NCI-H446 treated with DMSO at 0.1 percent for 48 hours (cell line): Measurements from ENCODE around the gene PPCDC.

Experiments
- DNase-seq: peaks from one replicate; lab custom pipeline; 2025; lab: John Stamatoyannopoulos, UW

PPCDC gene

DNA sequence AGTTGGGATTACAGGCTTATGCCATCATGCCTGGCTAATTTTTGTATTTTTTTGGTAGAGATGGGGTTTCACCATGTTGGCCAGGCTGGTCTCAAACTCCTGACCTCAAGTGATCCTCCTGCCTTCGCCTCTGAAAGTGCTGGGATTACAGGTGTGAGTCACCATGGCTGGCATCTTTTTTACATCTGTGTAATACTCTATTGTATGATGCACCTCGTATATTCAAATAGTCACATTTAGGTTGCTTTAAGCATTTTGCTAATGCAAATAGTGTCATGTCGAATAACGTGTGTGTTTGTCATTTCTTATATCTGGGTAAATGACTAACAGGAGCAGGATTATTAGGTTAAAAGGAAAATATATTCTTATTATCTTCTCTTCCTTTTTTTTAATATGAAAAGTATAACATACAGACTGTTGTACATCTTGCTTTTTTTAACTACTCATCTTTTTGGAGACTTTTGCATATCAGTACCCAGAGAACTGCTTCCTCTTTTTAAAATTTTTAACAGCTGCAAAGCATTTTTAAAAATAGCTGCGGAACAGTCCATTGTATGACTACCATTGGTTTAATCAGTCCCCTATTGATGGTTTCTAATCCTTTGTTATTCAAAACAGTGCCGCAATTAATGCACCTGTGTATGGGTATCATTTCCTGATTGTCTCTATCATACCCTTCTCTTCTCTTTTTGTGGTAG lies 14.6 kb upstream of the PPCDC start:
- DNase-seq: no peak

DNA sequence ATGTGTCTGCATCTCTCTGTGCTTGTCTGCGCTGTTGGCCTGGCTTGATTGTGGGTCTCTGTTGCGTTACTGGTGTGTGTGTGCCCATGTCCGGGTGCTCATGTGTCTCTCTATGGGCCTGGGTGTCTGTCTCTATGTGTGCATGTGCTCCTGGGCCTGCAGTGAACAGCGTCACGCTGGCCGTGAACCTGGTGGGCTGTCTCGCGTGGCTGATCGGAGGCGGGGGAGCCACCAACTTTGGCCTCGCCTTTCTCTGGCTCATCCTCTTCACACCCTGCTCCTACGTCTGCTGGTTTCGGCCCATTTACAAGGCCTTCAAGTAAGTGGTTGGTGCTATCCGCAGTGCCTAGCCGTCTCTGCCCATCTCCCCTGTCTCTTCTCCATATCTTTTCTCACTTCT lies 7.0 kb upstream of the PPCDC start:
- no peak for DNase-seq

DNA sequence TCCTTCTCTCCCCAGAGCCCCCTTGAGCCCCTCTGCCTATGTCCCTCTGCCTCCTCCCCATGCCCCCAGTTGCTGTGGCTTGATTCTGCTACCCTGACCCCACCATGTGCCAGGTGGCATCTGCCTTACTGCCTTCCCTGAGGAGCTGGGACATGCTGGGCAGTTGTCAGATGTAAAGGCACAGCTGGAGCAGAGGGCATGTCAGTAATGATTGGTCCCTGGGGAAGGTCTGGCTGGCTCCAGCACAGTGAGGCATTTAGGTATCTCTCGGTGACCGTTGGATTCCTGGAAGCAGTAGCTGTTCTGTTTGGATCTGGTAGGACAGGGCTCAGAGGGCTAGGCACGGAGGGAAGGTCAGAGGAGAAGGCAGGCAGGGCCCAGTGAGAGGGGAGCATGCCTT lies 3.5 kb upstream of the PPCDC start:
- no peak for DNase-seq

DNA sequence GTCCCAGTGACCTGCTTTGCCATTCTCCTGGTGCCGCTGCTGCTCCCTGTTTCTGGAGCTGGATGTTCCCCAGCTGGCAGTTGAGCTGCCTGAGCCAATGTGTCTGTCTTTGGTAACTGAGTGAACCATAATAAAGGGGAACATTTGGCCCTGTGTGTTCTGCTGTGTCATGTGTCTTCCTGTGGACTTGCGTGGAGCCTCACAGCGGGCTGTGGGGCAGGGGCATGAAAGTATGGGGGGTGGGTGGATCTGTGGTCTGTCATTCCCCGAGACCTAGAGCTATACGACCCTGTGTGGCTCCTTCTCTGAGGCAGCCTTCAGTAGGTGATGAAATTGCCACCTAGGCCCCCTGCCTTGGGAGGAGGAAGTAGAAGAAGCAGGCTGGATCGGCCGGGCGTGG lies 2.0 kb upstream of the PPCDC start:
- DNase-seq: no peak

DNA sequence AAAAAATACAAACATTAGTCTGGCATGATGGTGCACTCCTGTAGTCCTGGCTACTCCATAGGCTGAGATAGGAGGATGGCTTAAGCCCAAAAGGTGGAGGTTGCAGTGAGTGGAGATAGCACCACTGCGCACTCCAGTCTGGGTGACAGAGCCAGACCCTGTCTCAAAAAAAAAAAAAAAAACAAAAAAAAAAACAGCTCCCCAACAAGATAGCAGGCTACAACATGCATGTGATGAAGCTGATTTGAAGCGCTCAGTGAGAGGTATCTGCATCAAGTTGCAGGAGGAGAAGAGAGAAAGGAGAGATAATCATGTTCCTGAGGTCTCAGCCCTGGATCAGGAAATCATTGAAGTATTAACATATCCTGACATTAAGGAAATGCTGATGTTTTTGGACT lies 608 bp upstream of the PPCDC start:
- DNase-seq: no peak

DNA sequence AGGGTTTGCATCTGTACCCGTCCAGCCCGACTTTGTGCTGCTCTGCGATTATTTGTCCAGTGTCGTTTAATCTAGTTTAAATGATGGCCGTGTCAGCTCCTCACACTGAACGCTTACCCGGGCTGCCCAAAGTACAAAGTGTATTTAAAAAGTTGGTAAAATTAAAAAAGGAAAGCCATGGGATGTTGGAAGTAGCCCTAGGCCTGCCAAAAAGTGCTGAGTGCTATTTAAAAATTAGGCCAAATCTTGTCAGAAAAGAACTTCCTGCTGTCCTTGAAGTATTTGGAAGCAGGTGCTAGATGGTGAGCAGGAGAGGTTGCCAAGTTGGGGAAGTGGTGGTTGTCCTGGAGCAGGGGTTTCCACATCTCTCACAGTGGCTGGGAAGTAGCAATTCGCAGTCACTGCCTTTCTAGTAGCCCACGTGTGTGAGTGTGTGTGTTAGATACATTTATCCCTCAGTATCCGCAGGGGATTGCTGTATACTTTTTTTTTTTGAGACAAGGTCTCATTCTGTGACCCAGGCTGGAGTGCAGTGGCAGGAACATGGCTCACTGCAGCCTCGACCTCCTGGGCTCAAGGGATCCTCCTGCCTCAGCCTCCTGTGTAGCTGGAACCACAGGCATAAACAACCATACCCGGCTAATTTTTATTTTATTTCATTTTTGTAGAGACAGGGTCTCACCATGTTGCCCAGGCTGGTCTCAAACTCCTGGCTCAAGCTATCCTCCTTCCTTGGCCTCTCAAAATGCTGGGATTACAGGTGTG lies 664 bp downstream of the PPCDC start:
- DNase-seq: peak; percentile 15

DNA sequence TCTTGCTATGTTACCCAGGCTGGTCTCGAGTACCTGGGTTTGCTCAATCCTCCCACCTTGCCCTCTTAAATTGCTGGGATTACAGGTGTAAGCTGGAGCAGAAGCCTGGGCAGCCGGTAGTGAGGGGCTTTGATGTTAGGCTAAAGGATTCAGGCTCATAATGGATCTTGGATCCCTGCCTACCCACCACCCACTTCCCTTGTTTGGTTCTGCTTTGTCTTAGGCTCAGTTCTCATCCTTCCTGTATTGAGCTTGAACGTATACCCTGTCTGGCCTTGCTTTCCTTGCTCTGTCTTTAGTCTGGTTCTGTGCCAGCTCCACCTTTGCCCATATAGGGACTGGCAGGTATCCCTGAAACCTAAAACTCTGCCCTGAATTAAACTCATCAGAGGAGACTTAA lies 1.7 kb downstream of the PPCDC start:
- no peak for DNase-seq

DNA sequence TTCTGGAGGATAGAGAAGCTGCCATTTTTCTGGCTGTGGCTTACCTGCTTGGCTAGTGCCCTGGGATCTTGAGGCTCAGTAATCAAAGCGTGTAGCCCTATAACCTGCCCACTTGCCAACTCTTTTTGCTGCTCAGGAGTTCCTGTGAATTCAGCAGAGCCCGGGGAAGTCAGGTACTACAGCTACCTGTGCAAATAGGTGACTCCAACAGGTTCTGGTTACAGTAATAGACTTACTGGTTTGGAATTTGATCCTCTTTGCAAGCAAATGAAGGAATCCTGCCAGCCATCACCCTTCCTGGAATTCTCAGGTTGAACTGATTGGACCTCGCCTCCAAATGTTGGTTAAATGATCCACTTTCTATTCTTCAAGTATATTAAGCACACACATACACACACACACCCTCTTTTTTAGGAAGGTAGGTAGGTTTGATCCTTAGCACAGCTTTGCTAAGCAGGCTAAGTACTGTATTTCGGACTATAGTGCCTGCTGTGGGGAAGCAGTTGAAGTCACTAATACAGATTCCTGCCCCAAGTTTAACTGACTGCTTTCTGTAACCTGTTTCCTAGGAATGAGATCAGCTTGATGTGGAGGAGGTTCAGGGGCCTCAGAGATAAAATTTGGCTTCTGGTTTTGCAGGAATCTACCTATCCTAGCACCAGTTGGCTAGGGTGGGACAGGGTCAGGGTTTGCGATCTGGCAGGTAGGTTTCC lies 2.3 kb downstream of the PPCDC start:
- no peak for DNase-seq

DNA sequence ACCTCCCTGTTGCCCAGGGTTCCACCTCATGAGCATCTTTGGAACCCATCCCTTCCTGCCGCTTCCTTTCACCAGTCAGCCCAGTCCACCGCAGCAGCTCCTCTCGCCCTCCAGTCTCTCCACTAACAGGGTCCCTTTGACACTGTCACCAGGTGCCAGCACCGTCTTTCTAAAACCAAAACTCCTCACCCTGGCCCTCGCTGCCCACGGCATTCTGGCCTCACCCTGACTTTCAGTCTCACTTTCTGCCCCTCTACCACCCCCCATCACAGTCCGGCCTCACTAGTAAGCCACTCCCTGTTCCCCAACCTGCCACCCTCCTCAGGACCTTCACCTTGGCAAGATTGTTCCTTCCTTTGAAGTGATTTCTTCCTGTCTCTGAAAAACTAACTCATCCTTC lies 4.2 kb downstream of the PPCDC start:
- no peak for DNase-seq

DNA sequence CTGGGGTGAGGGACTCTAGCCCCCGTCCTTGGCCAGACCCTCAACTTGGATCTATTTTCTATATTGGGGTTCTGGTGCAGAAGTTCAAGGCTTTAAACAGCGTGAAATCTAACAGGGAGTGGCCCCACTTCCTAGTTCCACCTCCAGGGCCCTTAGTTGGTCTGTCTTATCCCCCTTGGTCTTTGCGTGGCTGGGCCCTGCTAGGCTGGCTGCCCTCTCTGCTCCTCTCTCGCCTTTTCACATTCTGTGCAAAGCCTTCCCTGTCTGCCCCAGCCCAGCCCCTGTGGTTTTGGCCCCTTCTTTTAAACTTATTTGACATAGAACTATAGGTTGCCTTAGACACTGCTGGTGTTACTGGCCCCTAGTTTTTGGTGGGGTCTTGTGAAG lies 5.6 kb downstream of the PPCDC start:
- no peak for DNase-seq

DNA sequence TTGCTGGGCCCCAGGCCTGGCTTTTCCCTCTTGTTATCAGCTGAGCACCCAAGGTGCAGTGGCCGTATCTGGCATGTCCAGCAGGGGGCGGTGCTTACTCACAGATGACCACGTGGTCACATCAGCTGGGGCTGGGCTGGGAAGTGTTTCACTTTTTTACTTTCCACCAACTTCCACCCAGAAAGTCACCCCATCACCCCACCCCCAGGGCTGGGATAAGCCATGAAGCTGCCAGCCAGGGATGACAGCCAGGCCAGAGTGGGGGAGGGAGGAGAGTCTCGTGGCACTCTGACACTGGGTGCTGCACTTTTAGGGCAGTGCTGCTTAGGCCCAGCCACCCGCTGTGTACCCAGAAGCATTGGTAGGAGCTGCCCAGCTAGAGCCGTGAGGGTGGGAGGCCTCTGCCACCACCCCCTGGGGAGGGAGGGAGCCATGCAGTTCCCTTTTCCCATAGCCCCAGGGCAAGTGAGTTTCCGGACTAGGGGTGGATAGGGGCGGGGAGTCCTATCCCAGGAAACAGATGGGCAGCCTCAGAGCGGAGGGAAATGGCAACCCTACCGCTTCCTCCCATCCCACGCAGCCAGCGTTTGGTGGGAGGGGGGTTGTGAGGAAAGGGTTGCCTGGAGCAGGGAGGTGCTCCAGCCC lies 6.1 kb downstream of the PPCDC start:
- DNase-seq: peak; percentile 55

DNA sequence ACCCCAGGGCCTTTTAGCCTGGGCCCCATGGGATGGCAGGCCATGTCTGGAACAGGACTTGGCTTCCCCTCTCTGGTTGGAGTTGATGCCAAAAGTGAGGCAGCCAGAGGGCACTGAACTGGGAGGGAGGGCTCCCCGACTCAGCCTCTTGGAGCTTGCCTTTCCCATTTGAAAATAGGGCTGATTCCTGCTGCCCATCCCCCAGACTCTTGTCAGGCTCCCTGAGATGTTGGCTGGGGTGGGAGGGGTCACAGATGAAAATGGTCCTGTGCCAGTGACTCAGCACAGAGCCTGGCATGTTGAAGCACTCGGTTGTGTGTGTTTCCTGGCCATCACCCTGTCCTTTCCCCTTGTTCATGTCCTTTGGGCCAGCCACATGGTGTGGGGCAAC lies 6.6 kb downstream of the PPCDC start:
- peak; percentile 54 for DNase-seq

DNA sequence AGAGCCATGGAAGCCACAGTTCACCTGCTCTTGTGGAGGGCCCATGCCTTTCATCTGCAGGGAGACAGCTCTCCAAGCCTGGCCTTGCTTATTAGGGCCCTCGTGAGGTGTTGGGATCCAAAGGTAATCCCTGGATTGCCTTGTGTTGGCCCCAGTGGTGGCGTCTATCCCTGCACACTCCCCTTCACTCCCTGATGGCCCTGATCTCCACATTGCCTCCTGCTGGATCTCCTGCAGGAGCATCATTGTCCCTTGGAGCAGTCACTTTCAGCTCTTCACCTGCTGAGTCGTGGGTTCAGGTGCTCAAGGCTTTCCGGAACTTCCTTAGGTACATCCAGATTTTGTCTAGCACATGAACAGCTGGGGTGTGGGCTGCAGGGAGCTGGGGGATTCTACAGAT lies 7.0 kb downstream of the PPCDC start:
- no peak for DNase-seq

DNA sequence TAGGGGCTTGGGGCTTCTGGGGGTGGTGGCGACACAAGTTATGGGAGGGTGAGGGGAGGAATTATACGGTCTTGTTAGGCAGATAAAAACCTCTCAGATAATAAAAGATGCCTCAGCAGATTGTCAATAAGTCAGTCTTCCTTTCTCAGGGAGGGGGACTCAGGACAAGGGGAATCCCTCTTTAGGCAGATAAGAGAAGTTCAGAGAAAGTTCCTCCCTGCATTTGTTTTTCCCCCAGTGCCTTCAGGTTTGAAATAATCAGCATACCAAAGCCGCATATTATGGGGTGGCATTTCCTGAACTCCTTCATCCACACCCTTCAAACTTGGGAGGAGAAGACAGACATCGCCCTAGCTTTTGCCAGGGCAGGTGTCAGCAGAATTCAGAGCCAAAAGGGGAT lies 8.5 kb downstream of the PPCDC start:
- DNase-seq: no peak

DNA sequence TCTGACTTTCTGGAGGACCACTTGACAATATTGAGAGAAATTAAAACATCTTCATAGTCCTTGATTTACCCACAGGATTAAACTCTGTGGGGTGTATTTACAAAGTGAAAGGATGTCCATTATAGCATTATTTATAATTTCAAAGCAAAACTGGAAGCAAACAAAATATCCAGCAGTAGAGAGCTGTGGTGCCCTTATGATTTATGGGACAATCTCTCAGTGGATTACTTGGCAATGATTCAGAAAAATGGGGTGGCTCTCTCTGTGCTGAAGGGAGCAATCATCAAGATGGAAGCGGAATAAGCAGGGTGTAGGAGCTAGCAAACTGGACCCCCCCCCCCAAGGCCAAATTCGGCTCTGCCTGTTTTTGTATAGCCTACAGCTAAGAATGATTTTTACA lies 9.0 kb downstream of the PPCDC start:
- no peak for DNase-seq

DNA sequence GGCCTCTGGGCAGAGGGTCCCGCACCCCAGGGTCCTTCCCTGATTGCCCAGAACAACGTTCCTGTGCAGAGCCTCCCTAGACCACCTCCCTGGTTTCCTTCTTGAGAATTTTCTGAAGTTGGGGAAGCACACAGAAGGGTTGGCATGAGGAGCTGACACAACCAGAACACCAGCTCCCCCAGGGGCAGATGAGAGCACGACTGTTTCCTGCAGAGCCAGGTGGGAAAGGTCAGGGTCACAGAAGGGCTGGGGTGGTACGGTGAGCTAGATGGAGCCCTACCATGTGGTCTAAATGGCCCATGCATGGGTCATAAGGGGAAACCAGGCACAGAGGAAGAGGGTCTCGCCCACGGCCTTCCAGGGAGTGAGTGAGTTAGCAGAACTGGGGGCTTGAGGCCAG lies 10.4 kb downstream of the PPCDC start:
- DNase-seq: no peak

DNA sequence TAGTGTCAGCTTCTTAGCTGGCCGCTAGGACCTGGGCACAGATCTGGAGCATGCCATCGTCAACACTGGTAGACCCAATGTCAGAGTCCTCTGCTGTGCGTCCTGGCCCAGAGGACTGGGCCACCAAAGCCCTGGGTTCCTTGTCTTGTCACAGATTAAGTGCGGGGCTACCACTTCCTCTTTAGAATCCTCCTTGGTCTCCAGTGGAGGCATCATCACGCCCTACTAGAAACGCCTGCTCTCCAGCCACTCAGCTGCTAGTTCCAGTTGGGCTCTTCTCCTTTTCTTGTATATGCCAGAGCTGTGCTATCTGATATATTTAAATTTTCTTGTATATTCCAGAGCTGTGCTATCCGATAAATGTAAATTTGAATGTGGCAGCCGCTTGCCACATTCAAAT lies 11.2 kb downstream of the PPCDC start:
- DNase-seq: no peak

DNA sequence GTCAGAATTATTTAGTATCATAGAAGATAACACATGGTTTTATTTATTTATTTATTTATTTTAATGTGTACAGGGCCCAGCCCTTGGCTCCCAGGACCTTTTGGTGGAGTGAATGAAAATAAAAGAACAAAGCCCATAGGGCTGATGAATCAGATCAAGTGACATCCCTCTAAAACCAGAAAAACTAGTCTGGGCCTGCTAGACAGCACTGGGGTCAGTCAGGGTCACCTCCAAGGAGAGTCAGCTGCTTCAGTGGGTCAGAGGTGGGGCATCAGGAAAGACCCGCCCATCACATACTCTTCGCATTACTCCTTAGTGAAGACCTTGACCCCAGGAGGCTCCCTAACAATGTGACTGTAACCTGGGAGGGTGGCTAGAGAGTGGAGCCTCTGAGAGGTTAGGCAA lies 12.8 kb downstream of the PPCDC start:
- no peak for DNase-seq

DNA sequence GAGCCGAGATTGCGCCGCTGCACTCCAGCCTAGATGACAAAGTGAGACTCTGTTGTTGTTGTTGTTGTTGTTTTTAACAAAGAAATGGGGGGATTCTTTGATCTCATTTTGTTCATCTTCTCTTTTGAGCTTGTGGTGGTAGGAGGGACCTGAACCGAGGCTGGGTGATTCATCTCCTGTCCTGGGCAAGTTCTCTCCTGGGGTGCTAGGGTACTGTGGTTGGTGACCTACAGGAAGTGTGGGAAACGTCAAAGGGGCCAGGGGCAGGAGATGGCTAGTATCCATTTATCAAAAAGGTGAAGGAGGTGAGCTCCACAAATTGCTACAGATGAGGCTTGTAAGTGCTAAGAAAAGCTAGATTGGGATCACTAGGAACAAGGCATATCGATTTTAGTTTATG lies 14.3 kb downstream of the PPCDC start:
- DNase-seq: no peak

DNA sequence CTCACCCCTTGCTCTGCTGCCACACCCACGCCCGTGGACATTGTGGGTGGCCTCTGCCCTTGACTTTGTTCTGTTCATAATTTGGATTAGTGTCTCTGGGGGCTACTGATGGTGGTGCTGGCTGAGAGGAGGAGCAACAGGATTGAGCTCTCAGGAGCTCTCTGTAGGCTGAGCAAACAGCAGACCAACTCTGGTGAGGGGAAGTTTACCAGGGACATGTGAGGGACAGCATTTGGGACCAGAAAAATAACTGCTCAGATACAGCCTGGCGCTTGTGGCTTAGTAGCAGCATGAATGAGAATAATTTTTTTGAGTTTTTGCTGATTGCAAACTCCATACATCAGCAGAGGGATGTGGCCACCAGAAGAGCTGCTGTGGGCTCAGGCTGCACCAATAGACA lies 14.8 kb downstream of the PPCDC start:
- DNase-seq: no peak

DNA sequence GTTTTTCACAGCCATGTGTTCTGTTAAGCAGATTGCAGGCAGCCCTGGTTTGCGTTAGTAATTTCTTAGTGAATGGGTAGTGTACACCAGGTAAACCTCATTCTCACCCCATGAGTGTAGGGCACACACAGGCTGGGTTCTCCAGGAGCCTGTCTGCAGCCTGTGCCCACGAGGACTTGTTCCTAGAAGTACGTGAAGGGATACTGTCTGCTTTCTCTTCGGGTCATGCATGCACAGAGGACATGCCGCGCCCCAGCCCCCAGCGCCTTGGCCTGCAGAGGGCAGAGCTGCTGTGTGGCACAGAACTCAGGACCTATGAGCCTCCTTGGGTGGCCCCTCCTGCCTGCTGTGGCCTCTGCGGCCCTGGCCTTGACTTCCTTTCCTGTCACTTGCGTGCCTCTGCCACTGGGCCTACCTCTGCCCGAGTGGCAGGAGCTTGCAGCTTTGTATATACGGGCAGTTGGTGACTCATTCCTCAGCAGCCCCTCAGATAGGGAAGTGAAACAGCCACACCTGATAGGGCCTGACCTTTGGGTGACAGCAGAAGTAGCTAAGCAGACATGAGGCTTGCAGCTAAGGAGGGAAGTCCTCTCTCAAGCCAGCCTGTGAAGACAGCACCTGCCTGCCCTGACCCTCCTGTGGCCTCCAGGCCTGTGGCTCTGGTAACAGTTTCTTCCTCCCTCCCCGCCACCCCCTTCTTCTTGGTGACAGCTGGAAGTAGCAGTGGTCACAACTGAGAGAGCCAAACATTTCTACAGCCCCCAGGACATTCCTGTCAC lies 19.5 kb downstream of the PPCDC start:
- DNase-seq: no peak
